Activated CD4-positive, alpha-beta memory T cell treated with anti-CD3 and anti-CD28 coated beads for 36 hours (primary cell): ENCODE data around the gene KDM4C. TPM values are rescaled to one million over a fixed set of nuclear protein-coding genes. Genes with fewer than 3 reads are reported as not detected.
A peak's percentile ranks its signal among the peaks of the same experiment; 100 is the strongest.

Experiments
- CTCF ChIA-PET: fragments of 350-600 bp; sonication (Branson Sonifier 250); formaldehyde crosslinking; loops from one replicate; lab custom pipeline; 2021; ENCODE audit warnings: antibody characterized with exemption, inconsistent platforms; lab: Charles Lee
- POLR2A ChIA-PET: fragments of 350-600 bp; sonication (Branson Sonifier 250); formaldehyde crosslinking; loops from one replicate; lab custom pipeline; 2021; ENCODE audit warnings: antibody characterized with exemption; lab: Charles Lee
- DNase-seq: peaks from one replicate; pipeline ENCODE4 v3.0.0-alpha.2; 2020
- H3K27ac Mint-ChIP-seq: one replicate; pipeline ENCODE4 v1.8.0; 2021; ENCODE audit warnings: mixed read lengths
- H3K27me3 Mint-ChIP-seq: one replicate; pipeline ENCODE4 v1.8.0; 2021; ENCODE audit warnings: mixed read lengths
- H3K36me3 Mint-ChIP-seq: one replicate; pipeline ENCODE4 v1.8.0; 2021; ENCODE audit warnings: mixed read lengths
- H3K4me1 Mint-ChIP-seq: one replicate; pipeline ENCODE4 v1.8.0; 2021; ENCODE audit warnings: low read depth, mixed read lengths
- H3K4me3 Mint-ChIP-seq: one replicate; pipeline ENCODE4 v1.8.0; 2021; ENCODE audit warnings: mild to moderate bottlenecking, mixed read lengths
- H3K9me3 Mint-ChIP-seq: one replicate; pipeline ENCODE4 v1.8.0; 2021; ENCODE audit warnings: mixed read lengths
- intact Hi-C: fragments of 100-400 bp; cut with micrococcal nuclease; formaldehyde crosslinking; loops from one replicate; pipeline ENCODE4 v1.15.1; 2023
- total RNA-seq, 2 experiments: library from RNA; stranded (reverse); gene quantifications; one replicate each; pipeline ENCODE4 v1.2.3, GENCODE V29; 2021

The KDM4C gene
- total RNA-seq, 2 experiments from 2014 or later, result 26.2 to 28.8 TPM

DNA sequence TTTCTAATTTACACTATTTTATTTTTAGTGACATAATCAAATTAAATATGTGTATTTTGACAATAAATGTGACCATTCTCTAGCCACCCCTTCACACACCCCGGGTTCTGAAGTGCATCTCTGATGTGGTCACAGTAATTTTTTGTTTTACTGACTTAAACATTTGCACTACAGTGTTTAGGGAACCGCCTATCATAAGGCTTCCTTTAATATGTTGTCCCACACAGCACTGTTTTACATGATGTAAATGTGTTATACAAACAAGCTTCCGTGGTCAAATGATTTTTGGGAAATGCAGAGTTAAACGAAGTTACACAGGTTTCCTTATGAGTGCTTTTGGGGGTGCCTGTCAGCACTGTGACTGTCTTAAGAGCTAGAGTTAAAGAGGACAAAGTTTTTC lies 86.5 kb downstream of the KDM4C start:
- Mint-ChIP-seq H3K27me3 (no peaks in the 10 kb centered on the region), H3K27ac (no peak overlapping the region), H3K4me3 (no peak overlapping the region), H3K36me3 (peaks cover 7% of the 10 kb centered on the region), H3K4me1 (peaks cover 3% of the 10 kb centered on the region), H3K9me3 (no peaks in the 10 kb centered on the region)
- intact Hi-C loops, result no loop called here
- CTCF ChIA-PET, result interaction anchor here (1.4 kb wide), 1 partner anchor 17 kb away, joined by 4 read pairs; no protein-coding TSS in a partner anchor
- POLR2A ChIA-PET, result no interaction called here
- no peak for DNase-seq

DNA sequence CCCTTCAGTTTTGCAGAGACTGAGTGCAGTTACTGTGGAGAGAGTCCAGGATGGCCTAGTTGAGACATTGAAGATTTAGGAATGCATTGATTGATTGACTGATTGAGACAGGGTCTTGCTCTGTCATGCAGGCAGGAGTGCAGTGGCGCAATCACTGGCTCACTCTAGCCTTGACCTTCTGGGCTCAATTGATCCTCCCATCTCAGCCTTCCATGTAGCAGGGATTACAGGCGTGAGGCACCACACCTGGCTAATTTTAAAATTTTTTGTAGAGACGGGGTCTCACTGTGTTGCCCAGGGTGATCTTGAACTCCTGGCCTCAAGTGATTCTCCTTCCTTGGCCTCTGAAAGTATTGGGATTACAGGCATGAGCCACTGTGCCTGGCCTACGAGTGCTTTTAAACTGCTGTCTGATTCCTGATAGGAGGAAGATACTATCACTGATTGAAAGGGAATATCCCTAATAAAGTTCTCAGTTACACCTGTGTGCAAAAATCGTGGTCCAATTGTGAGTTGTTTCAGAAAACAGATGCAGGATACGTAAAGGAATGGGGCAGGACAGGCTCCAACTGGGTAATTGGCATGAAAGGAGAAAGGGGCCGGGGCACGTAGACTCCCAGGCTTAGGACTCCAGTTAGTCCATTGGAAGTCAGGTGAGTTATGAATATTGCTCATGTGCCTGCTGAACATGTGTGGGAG lies 87.5 kb downstream of the KDM4C start:
- Mint-ChIP-seq H3K36me3 (peaks cover 11% of the 10 kb centered on the region), H3K4me1 (peaks cover 3% of the 10 kb centered on the region), H3K9me3 (no peaks in the 10 kb centered on the region), H3K4me3 (no peak overlapping the region), H3K27ac (no peak overlapping the region), H3K27me3 (no peaks in the 10 kb centered on the region)
- POLR2A ChIA-PET, result no interaction called here
- DNase-seq, result no peak
- CTCF ChIA-PET, result interaction anchor here (1.4 kb wide), 1 partner anchor 18 kb away, joined by 4 read pairs; no protein-coding TSS in a partner anchor
- intact Hi-C loops, result no loop called here

DNA sequence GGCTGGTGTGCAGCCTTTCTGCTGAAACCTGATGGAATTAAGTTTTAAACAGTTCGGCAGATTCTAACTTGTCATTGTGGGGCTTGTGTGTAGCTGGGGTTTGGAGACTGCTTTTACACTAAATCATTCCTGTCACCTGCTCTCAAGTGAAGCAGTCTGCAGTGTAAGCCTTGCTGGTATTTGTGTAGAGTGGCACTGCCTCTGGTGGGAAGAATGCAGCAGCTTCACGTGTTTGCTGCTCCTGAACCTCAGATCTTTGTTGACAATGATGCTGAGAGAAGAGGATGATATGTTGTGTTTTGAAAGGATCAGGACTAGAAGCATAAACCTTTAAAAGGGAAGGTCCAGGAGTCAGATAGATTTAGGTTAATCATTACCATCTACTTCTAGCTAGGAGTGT lies 88.1 kb downstream of the KDM4C start:
- CTCF ChIA-PET, result no interaction called here
- intact Hi-C loops, result no loop called here
- H3K4me1 Mint-ChIP-seq, result peaks cover 3% of the 10 kb centered on the region

DNA sequence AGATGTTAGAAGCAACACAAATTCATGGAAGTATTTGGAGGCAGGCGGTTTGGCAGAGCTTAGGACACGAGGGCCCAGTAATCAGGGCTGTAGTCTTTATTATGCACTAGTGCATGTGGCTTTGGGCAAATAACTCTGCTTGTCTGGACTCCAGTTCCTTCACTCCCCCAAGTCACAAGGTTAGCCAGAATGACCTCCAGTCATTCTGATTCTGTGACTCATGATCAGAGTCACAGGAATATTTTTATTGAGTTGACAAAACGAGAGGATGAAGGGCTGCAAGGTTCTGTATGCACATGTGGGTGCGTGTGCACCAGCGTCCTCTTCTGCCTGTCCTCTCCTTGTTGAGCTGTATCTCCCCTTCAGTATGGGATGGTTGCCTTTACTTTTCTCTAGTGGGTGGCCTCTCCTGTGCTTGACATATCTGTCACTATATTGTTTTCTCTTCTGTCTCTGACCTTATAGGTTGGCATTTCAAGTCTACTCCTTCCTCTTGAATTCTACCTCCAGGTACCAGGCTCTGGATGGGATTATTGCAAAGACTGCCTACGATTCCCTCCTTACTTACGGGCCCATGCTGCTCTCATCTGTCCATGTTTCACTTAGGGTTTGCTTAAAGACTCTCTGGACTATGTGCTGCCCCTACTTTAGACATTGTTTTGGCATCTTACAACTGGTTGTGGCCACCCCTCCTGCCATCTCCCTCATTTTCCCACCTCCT lies 94.6 kb downstream of the KDM4C start:
- Mint-ChIP-seq H3K27me3 (no peaks in the 10 kb centered on the region), H3K36me3 (peaks cover 22% of the 10 kb centered on the region), H3K9me3 (no peaks in the 10 kb centered on the region), H3K4me3 (no peak overlapping the region), H3K27ac (no peak overlapping the region), H3K4me1 (no peaks in the 10 kb centered on the region)
- DNase-seq, result no peak
- intact Hi-C loops, result no loop called here
- ChIA-PET CTCF (interaction anchor here (1.6 kb wide), 1 partner anchor 25 kb away, joined by 3 read pairs; no protein-coding TSS in a partner anchor), POLR2A (no interaction called here)

More for the DNA sequence above, 88.1 kb downstream of the KDM4C start:
- no peak for DNase-seq
- Mint-ChIP-seq H3K4me3 (no peak overlapping the region), H3K27me3 (no peaks in the 10 kb centered on the region), H3K36me3 (peaks cover 10% of the 10 kb centered on the region), H3K27ac (no peak overlapping the region), H3K9me3 (no peaks in the 10 kb centered on the region)
- POLR2A ChIA-PET, result no interaction called here

DNA sequence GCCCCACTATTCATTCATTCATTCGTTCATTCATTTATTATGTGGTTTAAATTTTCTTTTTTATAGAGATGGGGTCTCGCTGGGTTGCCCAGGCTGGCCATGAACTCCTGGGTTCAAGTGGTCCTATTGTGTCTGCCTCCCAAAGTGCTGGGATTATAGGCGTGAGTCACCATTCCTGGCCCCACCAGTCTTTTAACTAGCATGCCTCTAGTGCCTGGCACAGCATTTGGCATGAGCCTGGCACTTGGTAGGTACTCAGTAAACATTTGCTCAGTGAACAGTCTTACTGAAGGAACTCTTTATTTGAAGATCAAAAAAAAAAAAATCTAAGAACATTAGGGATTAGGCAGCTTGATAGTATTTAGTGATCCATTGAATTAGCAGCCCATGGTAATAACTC lies 98.1 kb downstream of the KDM4C start:
- H3K4me3 Mint-ChIP-seq, result no peak overlapping the region
- no peak for DNase-seq
- no peaks in the 10 kb centered on the region for H3K4me1 Mint-ChIP-seq
- CTCF ChIA-PET, result no interaction called here
- intact Hi-C loops, result no loop called here
- POLR2A ChIA-PET, result no interaction called here
- H3K27ac Mint-ChIP-seq, result no peak overlapping the region
- H3K36me3 Mint-ChIP-seq, result peaks cover 27% of the 10 kb centered on the region
- no peaks in the 10 kb centered on the region for H3K27me3 Mint-ChIP-seq
- H3K9me3 Mint-ChIP-seq, result no peaks in the 10 kb centered on the region

DNA sequence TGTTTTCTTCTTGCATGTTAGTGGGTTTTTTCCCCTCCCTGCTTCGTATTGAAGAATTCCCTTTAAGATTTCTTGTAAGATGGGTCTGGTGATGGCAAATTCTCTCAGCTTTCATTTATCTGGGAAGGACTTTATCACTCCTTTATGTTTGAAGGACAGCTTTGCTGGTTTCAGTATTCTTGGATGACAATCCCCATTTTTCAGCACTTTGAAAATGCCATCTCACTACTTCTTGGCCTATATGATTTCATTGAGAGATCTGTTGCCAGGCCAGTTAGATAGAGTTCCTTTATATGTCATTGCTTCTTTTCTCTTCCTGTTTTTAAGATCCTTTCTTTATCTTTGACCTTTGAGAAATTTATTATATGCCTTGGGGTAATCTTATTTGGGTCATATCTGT lies 106.3 kb downstream of the KDM4C start:
- POLR2A ChIA-PET, result no interaction called here
- intact Hi-C loops, result no loop called here
- peaks cover 22% of the 10 kb centered on the region for H3K36me3 Mint-ChIP-seq
- no peak overlapping the region for H3K4me3 Mint-ChIP-seq
- CTCF ChIA-PET, result no interaction called here
- H3K27ac Mint-ChIP-seq, result no peak overlapping the region
- DNase-seq, result no peak
- H3K27me3 Mint-ChIP-seq, result no peaks in the 10 kb centered on the region
- H3K4me1 Mint-ChIP-seq, result peaks cover 3% of the 10 kb centered on the region
- peaks cover 16% of the 10 kb centered on the region for H3K9me3 Mint-ChIP-seq

DNA sequence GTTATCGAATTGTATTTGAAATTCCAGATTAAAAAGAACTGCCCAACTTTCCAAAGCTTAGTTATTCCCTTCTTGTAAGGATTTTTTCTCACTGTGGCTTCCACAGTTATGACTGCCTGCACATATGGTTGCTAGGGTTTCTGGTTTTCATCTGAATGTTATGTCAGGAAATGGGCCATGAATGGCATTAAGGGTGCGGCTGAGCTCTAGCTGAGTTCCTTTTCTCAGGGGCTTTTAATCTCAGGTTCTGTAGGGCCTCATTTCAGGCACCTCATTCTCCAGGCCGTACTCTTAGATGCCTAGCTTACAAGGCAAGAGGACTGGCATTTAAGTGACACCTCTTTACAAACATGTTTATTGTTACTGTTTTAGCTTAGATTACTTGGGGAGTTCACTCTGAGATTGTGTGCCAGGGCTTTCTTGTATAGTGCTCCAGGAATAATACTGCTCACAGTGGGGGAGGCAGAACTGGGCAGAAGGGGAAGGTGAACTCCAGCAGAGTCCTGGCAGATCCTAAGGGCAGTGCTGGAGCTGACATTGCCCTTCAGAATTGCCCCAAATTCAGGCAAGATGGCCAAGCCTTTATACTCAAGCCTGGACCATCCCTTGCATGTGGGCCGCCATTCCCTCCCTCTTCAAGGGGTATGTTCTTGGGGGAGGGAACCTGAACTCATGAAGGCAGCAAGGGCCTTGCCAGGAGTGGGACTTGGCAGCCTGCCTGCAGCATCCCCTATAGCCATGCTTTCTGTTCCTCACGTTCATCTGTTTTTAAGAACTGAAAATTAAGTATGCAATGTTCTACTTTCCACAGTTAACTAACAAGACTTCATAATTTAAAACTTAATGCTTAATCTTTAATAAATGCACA lies 111.5 kb downstream of the KDM4C start:
- Mint-ChIP-seq H3K4me1 (peaks cover 19% of the 10 kb centered on the region), H3K36me3 (peaks cover 11% of the 10 kb centered on the region), H3K4me3 (no peak overlapping the region), H3K27me3 (no peaks in the 10 kb centered on the region), H3K27ac (no peak overlapping the region), H3K9me3 (peaks cover 5% of the 10 kb centered on the region)
- POLR2A ChIA-PET, result no interaction called here
- DNase-seq, result no peak
- CTCF ChIA-PET, result interaction anchor here (1.2 kb wide), 1 partner anchor 42 kb away, joined by 3 read pairs; no protein-coding TSS in a partner anchor
- intact Hi-C loops, result no loop called here

DNA sequence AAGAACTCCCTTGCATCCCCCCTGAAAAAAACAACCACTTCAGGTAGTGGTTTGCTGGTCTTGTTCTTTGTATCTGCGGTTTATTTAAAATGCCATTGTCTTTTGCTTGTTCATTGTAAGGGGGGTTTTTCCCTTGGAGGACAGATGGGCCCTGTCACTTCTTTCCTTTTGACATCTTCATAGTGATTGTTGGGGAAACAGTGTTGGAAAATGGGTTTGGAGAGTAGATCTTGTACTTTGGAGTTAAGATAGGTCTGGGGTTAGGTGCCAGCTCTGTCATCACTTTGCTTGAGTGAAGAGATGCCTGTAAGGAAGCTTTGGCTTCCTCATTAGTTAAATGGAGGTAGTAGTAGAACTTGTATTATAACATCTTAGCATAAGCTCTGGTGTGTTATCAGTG lies 112.4 kb downstream of the KDM4C start:
- DNase-seq, result no peak
- H3K4me3 Mint-ChIP-seq, result no peak overlapping the region

DNA sequence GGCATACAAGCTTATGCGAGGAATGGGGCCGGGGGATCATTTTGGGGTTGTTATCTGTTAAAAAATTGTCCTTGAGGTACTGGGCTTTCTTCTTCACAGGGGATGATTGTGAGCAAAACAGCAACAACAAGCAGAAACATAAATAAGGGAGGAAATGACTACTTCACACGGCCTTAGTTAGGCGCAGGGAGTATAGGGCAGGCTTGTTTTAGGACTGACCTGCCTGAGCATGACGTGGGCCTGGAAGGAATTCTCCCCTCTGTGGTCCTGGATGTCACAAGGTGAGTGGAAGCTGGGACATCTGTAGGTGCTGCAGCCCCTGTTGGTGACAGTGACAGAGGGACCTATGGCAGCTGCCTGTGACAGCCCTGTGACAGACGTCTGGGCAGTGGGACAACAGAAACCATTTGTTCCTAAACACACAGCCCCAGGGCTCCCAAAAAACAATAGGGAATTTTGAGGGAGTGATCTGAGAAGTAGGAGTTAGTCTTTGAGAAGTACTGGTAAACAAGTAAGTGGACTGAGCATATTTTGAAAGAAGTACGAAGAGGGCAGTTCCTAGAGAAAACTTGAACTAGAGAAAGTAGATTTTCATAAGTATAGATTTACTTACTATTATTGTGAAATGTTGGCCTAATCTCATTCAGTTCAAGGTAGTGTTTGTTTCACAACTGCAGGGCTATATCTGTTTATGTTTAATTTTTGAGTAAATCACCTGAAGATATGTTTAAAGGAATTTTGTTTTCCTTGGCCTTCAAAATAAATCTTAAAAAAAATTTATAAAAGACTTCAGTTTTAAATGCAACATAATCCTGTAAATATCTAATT lies 113.1 kb downstream of the KDM4C start:
- ChIA-PET CTCF (interaction anchor here (1.2 kb wide), 1 partner anchor 44 kb away, joined by 3 read pairs; no protein-coding TSS in a partner anchor), POLR2A (no interaction called here)
- intact Hi-C loops, result no loop called here
- H3K27ac Mint-ChIP-seq, result no peak overlapping the region
- DNase-seq, result no peak
- peaks cover 29% of the 10 kb centered on the region for H3K4me1 Mint-ChIP-seq
- no peaks in the 10 kb centered on the region for H3K9me3 Mint-ChIP-seq
- H3K36me3 Mint-ChIP-seq, result peaks cover 5% of the 10 kb centered on the region
- no peaks in the 10 kb centered on the region for H3K27me3 Mint-ChIP-seq
- H3K4me3 Mint-ChIP-seq, result no peak overlapping the region

More for the DNA sequence above, 112.4 kb downstream of the KDM4C start:
- no peak overlapping the region for H3K27ac Mint-ChIP-seq
- intact Hi-C loops, result no loop called here
- H3K4me1 Mint-ChIP-seq, result peaks cover 26% of the 10 kb centered on the region
- no peaks in the 10 kb centered on the region for H3K27me3 Mint-ChIP-seq
- ChIA-PET POLR2A (no interaction called here), CTCF (interaction anchor here (1.2 kb wide), 1 partner anchor 43 kb away, joined by 3 read pairs; no protein-coding TSS in a partner anchor)
- peaks cover 8% of the 10 kb centered on the region for H3K36me3 Mint-ChIP-seq
- H3K9me3 Mint-ChIP-seq, result no peaks in the 10 kb centered on the region

DNA sequence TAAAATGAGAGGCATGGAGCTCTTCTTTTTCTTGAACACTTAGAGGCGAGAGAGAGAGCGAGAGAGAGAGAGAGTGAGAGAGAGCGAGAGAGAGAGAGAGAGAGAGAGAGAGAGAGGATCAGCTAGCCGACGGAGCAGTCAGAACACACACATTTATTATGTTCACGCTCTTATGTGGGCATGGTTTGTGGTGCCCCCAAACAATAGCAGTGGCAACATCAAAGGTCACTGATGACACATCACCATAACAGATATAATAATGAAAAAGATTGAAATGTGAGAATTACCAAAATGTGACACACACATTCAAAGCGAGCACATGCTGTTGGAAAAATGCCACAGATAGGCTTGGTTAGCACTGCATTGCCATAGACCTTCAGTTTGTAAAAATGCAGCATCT lies 116.1 kb downstream of the KDM4C start:
- Mint-ChIP-seq H3K27me3 (no peaks in the 10 kb centered on the region), H3K27ac (no peak overlapping the region), H3K36me3 (peaks cover 4% of the 10 kb centered on the region), H3K9me3 (peaks cover 5% of the 10 kb centered on the region), H3K4me1 (peaks cover 37% of the 10 kb centered on the region), H3K4me3 (no peak overlapping the region)
- POLR2A ChIA-PET, result interaction anchor here (1.2 kb wide), 1 partner anchor 116 kb away, joined by 4 read pairs; the partner anchor contains the start of gene KDM4C
- CTCF ChIA-PET, result interaction anchor here (0.9 kb wide), 1 partner anchor 46 kb away, joined by 3 read pairs; no protein-coding TSS in a partner anchor
- intact Hi-C loops, result no loop called here
- peak; percentile 19 for DNase-seq

DNA sequence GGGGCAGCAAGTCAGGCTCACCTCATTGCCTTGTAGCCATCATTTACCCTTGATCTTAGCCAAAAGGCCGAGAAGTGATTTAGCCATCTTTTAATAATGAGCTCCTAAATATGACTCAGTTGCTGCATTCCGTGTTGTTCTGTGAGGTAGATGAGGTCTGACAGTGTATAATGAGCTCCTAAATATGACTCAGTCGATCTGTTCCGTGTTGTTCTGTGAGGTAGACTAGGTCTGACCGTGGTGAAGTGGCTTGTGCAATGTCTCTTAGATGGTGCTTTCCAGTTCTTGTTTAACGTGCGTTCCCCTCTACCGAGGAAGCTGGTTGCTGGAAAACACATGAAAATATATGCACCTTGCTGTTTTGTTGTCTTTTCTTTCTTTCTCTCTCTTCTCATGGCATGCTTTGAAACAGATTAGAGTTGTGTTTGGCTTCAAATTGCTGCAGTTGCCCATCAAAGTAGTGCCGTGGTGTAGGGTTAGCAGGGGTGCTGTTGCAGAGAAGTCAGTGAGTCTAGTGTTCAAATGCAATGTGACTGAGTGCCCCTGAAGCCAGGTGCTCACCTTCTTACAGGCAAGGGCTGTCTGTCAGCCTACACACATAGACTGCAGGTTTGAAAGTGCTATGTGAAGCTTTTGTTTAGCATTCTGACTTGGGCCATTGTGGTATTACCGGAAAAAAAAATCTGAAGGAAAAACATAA lies 118.6 kb downstream of the KDM4C start:
- H3K4me1 Mint-ChIP-seq, result peaks cover 30% of the 10 kb centered on the region
- intact Hi-C loops, result no loop called here
- ChIA-PET CTCF (no interaction called here), POLR2A (interaction anchor here (0.5 kb wide), 1 partner anchor 388 kb away, joined by 3 read pairs; no protein-coding TSS in a partner anchor)
- no peak overlapping the region for H3K4me3 Mint-ChIP-seq
- H3K9me3 Mint-ChIP-seq, result peaks cover 5% of the 10 kb centered on the region
- H3K27me3 Mint-ChIP-seq, result no peaks in the 10 kb centered on the region
- H3K36me3 Mint-ChIP-seq, result peaks cover 6% of the 10 kb centered on the region
- DNase-seq, result no peak
- H3K27ac Mint-ChIP-seq, result no peak overlapping the region
